Activated gamma-delta T cell treated with Interleukin-2 at 50 U/mL for 16 hours (primary cell): ENCODE results near the gene ELP6.
"Not testable (repeated sequence)": the region's sequence is repeated elsewhere in the genome, so short reads cannot be mapped to it uniquely, and the experiment has no call there.

ENCODE experiments used
- DNase-seq: peaks from one replicate; pipeline ENCODE4 v3.0.0-alpha.2; 2020

Gene ELP6

GRCh38 chr3:47505267-47505666 is 8.2 kb downstream of the ELP6 start:
- not testable (repeated sequence) for DNase-seq

- DNase-seq = no peak
Observed at GRCh38 chr3:47504113-47504512, 9.4 kb downstream of the ELP6 start.

DNA sequence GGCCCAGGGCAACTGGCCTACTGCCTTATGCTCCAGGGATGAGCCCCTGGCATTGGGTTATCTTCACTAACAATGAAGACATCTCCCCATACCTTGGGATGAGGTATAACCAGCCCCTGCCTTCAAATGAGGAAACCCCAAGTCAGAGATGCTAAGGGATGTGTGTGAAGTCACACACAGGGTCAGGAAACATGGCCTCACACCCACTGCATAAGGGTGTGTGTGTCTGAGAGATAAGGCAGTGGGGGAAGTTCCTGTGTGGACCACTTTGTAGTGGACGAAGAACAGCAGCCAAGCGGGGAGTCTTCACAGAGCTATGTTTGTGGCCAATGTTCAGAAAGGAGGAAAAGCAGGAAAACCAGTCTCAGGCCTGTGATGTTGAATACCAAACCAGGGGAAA is 10.5 kb downstream of the ELP6 start:
- DNase-seq = no peak

- DNase-seq = no peak
Observed at GRCh38 chr3:47496892-47497291, 16.6 kb downstream of the ELP6 start.

- no peak for DNase-seq
Observed at GRCh38 chr3:47495886-47496285, 17.6 kb downstream of the ELP6 start.

DNA sequence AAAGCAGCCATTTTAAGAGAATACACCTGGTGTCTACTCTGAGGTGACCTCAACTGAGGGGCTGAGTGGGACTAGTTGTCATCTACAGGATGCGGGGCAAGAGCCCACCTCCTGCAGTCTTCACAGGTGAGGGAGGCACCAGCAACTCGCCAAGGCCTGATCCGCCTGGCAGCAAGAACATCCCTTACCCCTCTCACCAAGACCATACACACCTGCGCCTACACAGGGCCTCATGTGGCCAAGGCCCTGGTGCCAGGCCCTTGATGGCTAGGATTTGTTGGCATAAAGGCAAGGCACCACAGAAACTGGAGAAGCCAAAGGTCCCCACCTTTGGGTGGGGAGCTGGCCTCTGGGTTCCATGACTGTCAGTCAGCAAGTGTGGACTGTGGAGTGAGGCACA is 18.4 kb downstream of the ELP6 start:
- DNase-seq = no peak

- no peak for DNase-seq
Observed at GRCh38 chr3:47491777-47492176, 21.7 kb downstream of the ELP6 start.

DNA sequence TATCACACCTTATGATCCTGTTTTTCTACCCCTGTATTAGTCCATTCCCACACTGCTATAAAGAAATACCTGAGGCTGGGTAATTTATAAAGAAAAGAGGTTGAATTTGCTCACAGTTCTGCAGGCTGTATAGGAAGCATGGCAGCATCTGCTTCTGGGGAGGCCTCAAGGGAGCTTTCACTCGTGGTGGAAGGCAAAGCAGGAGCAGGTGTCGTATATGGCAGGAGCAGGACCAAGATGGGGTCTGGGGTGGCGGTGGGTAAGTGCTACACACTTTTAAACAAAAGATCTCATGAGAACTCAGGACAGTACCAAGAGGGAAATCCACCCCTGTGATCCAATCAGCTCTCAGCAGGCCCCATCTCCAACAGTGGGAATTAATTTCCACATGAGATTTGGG is 22.3 kb downstream of the ELP6 start:
- no peak for DNase-seq

DNA sequence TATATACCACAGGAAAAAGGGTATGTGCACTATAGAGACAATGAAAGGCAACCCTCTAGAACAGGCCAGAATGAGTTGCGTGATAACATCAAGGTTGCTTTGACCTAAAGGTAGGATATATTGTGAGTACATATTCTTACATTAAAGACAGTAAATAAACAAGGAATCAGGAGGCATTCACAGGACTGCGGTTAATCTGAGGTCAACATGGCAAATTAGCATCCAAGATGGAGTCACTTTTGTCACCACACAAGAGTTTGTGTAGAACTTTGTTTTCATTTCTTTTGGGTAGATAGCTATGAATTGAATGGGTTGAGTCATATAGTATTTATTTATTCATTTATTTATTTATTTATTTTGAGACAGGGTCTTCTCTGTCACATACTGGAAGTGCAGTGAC is 26.2 kb downstream of the ELP6 start:
- DNase-seq = no peak

- DNase-seq = no peak
Observed at GRCh38 chr3:47485812-47486211, 27.7 kb downstream of the ELP6 start.

- no peak for DNase-seq
Observed at GRCh38 chr3:47482366-47482765, 31.1 kb downstream of the ELP6 start.

GRCh38 chr3:47481763-47482162 is 31.7 kb downstream of the ELP6 start:
- not testable (repeated sequence) for DNase-seq

DNA sequence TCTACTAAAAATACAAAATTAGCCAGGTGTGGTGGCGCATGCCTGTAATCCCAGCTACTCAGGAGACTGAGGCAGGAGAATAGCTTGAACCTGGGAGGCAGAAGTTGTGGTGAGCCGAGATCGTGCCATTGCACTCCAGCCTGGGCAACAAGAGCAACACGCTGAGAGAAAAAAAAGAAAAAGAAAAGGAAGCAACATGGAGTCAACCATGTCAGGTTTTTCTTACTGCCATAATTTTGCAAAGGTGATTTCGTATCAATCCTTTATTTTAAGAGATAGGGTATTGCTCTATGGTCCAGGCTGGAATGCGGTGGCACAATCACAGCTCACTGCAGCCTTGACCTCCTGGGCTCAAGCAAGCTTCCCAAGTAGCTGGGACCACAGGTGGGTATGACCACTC is 33.2 kb downstream of the ELP6 start:
- DNase-seq = not testable (repeated sequence)

GRCh38 chr3:47479826-47480160 is 33.7 kb downstream of the ELP6 start:
- DNase-seq = no peak

- DNase-seq = no peak
Observed at GRCh38 chr3:47478022-47478421, 35.5 kb downstream of the ELP6 start.

GRCh38 chr3:47476644-47477199 is 36.8 kb downstream of the ELP6 start:
- DNase-seq = no peak

GRCh38 chr3:47476330-47476626 is 37.2 kb downstream of the ELP6 start:
- DNase-seq = no peak

DNA sequence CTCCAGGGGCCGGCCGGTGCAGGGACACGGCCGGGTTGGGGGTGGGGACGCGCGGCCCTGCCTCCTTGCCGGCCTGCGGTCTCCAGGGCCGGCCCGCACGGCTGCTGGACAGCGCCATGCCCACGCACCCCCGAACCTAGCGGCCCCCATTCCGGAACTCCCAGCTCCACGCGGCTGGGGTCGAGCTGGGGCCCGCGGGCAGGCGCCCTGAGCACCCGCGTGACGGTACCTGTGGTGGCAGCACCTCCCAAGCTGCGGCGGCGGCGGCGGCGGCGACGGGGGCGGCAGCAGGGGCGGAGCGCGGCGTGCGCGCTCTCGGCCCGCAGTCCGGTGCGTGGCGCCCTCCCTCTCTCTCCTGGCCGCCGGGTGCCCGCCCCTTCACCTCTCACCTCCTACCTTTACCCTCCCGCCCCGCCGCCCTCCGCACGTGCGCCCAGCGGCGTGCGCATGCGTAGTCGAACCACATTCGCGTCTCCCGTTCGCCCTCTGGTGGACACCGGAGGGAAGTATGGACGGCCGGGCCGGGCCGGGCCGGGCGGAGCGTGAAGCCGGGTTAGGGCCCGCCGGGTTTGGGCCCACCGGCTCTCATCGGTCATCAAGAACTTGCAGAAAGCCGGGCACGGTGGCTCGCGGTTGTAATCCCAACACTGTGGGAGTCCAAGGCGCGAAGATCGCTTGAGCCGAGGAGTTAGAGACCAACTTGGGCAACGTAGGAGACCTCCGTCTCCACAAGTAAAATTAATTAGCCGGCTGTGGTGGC is 37.8 kb downstream of the ELP6 start, which contains the start of gene SCAP:
Gene SCAP (minus strand): TSS at position 372 of the 760 bp plus-strand sequence. CDS start 32,948 bp downstream, outside the sequence.
- peak; percentile 96 for DNase-seq

GRCh38 chr3:47475029-47475569 is 38.4 kb downstream of the ELP6 start:
- DNase-seq = no peak

DNA sequence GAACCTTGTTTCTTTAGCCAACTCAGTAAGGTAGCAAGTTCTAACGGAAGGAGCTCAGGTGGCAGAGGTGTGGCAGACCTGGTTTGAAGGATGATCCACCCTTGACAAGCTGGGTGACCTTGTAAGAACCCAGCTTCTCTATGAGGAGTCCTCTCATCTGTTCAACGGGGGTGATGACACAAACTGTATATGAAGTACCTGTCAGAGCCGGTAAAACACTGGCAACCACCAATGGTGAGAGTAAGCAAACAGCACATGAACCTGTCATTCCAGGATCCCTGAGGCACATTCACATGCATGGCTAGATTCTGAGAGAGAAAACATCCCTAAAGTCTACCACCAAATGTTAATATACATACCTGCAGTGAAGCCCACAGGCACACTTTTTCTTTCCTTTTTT is 40.1 kb downstream of the ELP6 start:
- no peak for DNase-seq

GRCh38 chr3:47469616-47470015 is 43.9 kb downstream of the ELP6 start:
- DNase-seq = no peak

DNA sequence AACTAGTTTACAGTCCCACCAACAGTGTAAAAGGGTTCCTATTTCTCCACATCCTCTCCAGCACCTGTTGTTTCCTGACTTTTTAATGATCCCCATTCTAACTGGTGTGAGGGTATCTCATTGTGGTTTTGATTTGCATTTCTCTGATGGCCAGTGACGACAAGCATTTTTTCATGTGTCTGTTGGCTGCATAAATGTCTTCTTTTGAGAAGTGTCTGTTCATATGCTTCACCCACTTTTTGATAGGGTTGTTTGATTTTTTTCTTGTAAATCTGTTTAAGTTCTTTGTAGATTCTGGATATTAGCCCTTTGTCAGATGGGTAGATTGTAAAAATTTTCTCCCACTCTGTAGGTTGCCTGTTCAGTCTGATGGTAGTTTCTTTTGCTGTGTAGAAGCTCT is 45.2 kb downstream of the ELP6 start:
- not testable (repeated sequence) for DNase-seq

- DNase-seq = no peak
Observed at GRCh38 chr3:47464588-47464987, 48.9 kb downstream of the ELP6 start.

- not testable (repeated sequence) for DNase-seq
Observed at GRCh38 chr3:47459534-47460085, 53.9 kb downstream of the ELP6 start.

GRCh38 chr3:47456984-47457383 is 56.5 kb downstream of the ELP6 start:
- DNase-seq = no peak
